Ascending aorta (tissue), 2 donors: ENCODE measurements around the gene UBN2. TPM values are rescaled to one million over a fixed set of nuclear protein-coding genes. Genes with fewer than 3 reads are reported as not detected.
"Not testable (repeated sequence)": the region's sequence is repeated elsewhere in the genome, so short reads cannot be mapped to it uniquely, and the experiment has no call there.

ENCODE experiments used
- DNase-seq, 2 donors: peaks; one replicate each; pipeline ENCODE4 v3.0.0-alpha.2; 2019; ENCODE audit warnings: low spot score in 2 of 2
- H3K27ac ChIP-seq, 2 donors: fragments of 200-600 bp; sonication (generic); one replicate each; pipeline ENCODE4 v1.5.1; 2016 to 2017; ENCODE audit warnings: mild to moderate bottlenecking in 1 of 2
- H3K27me3 ChIP-seq: fragments of 200-600 bp; sonication (generic); one replicate; pipeline ENCODE4 v1.5.1; 2017
- H3K36me3 ChIP-seq, 2 donors: fragments of 200-600 bp; sonication (generic); one replicate each; pipeline ENCODE4 v1.5.1; 2016
- H3K4me1 ChIP-seq, 2 donors: fragments of 200-600 bp; sonication (generic); one replicate each; pipeline ENCODE4 v1.5.1; 2016 to 2017; ENCODE audit warnings: mild to moderate bottlenecking in 1 of 2
- H3K4me3 ChIP-seq, 2 donors: fragments of 200-600 bp; sonication (generic); one replicate each; pipeline ENCODE4 v1.5.1; 2016 to 2017; ENCODE audit warnings: mild to moderate bottlenecking in 1 of 2
- H3K9me3 ChIP-seq, 2 donors: fragments of 200-600 bp; sonication (generic); one replicate each; pipeline ENCODE4 v1.5.1; 2016
- CTCF ChIP-seq, 3 experiments: fragments of 200-600 bp in 2 of 3; fragments of 450-650 bp in 1 of 3; sonication (generic) in 2 of 3; IDR thresholded peaks; one replicate each; pipeline ENCODE4 v1.5.1; 2016 to 2019; ENCODE audit warnings: antibody characterized with exemption in 3 of 3, mild to moderate bottlenecking in 1 of 3, moderate library complexity in 1 of 3
- intact Hi-C: fragments of 100-400 bp; cut with DNase I; formaldehyde crosslinking; loops from one replicate; pipeline ENCODE4 v1.15.1; 2023
- total RNA-seq: library from RNA; depleted of rRNA; stranded (reverse); fragments of >200 nt; gene quantifications from one replicate; pipeline ENCODE4 v1.1.0, GENCODE V29; 2016

The UBN2 gene
- total RNA-seq, 1 donor from 2014 or later = 3.7 TPM

DNA sequence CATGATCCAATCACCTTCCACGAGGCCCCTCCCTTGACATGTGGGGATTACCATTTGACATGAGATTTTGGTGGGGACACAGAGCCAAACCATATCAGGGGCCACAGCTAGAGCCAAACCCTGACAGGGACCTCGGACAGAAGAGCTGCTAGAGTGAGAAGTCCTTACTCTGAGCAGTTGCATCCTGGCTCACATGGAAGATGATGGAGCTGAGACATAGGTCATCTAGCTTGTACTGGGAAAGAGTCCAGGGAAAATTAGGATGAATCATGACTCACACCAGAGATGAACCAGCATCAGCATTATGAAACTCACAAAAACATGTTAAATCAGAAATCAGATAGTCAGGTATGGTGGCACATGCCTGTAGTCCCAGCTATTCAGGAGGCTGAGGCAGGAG, 97.3 kb downstream of the UBN2 start:
- no peak for TF ChIP-seq CTCF (IDR thresholded peaks at IDR 0.05)
- no peak overlapping the region for H3K4me3 ChIP-seq
- intact Hi-C loops = no loop called here
- no peaks in the 10 kb centered on the region for H3K4me1 ChIP-seq
- DNase-seq = no peak
- H3K36me3 ChIP-seq = no peaks in the 10 kb centered on the region
- no peaks in the 10 kb centered on the region for H3K27me3 ChIP-seq
- no peak overlapping the region for H3K27ac ChIP-seq
- no peaks in the 10 kb centered on the region for H3K9me3 ChIP-seq

DNA sequence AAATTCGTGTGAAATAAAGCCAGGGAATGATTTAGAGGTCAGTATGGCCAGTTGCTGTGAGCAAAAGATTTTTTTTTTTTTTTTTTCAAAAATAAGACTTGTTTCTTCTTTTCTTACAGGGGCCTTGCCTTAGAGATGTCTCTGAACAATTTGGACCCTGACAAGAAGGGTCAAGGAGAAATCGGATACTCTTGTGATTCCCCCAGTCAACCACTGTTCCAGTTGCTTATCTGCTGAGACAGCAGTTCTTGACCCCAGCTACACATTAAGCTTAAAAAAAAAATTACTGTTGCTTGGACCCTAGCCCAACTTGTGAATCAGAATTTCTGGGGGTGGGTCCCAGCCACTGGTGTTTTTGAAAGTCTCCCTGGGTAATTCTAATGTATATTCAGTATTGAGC, 98.1 kb downstream of the UBN2 start:
- H3K4me1 ChIP-seq = no peaks in the 10 kb centered on the region
- intact Hi-C loops = no loop called here
- H3K27me3 ChIP-seq = no peaks in the 10 kb centered on the region
- no peaks in the 10 kb centered on the region for H3K9me3 ChIP-seq
- DNase-seq = no peak
- H3K4me3 ChIP-seq = no peak overlapping the region
- no peak for TF ChIP-seq CTCF (IDR thresholded peaks at IDR 0.05)
- H3K36me3 ChIP-seq = no peaks in the 10 kb centered on the region
- no peak overlapping the region for H3K27ac ChIP-seq

GRCh38 chr7:139330333-139331030, 99.4 kb downstream of the UBN2 start:
- Histone ChIP-seq H3K4me3 (no peak overlapping the region), H3K4me1 (no peaks in the 10 kb centered on the region), H3K36me3 (no peaks in the 10 kb centered on the region), H3K9me3 (no peaks in the 10 kb centered on the region), H3K27ac (no peak overlapping the region), H3K27me3 (no peaks in the 10 kb centered on the region)
- no peak for TF ChIP-seq CTCF (IDR thresholded peaks at IDR 0.05)
- intact Hi-C loops = no loop called here
- DNase-seq = no peak

- no peak for TF ChIP-seq CTCF (IDR thresholded peaks at IDR 0.05)
- Histone ChIP-seq H3K27ac (no peak overlapping the region), H3K9me3 (no peaks in the 10 kb centered on the region), H3K4me3 (no peak overlapping the region), H3K36me3 (no peaks in the 10 kb centered on the region), H3K27me3 (no peaks in the 10 kb centered on the region), H3K4me1 (no peaks in the 10 kb centered on the region)
- intact Hi-C loops = no loop called here
- no peak for DNase-seq
These were observed 101.8 kb downstream of the UBN2 start for GRCh38 chr7:139332697-139333359.

DNA sequence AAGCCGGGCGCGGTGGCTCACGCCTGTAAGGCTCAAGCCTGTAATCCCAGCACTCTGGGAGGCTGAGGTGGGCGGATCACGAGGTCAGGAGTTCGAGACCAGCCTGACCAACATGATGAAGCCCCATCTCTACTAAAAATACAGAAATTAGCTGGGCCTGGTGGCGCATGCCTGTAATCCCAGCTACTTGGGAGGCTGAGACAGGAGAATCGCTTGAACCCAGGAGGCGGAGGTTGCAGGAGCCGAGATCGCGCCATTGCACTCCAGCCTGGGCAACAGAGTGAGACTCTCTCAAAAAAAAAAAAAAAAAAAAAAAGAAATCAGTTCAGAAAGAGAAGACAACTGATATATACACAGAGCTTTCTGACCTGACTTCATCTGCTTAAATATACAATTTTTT, 102.4 kb downstream of the UBN2 start:
- H3K27ac ChIP-seq, H3K4me3 ChIP-seq, intact Hi-C loops, H3K27me3 ChIP-seq, H3K36me3 ChIP-seq, H3K9me3 ChIP-seq, DNase-seq, H3K4me1 ChIP-seq: not testable (repeated sequence)

DNA sequence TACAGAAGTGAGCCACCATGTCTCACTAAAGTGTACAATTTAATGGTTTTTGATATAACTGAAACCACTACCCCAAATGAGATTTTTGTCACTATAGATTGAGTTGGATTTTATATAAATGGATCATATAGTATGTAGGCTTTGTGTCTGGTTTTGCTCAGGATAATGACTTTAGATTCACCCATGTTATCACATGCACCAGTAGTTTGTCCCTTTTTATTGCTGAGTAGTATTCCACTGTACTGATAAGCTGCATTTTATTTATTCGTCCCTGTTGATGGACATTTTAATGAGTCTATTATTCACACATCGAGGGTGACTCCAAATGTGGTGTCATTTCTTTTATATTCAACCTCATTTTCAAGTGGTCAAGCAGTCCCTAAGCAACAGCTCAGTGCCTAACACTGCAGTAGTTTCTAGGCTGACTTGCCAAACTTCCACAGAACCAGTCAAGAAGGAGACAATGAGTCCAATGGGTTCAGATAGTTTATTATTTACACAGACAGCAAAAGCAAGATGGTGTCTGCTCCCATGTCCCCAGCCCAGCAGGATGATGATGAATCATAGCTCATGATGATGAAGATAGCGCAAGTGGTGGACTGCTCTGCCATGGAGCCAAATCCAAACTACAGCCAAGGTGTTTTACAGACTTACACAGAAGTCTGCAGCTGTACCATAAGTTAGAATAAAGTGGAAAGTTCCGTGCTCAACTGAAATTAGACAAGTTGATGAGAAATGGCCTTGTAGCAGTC, 103.5 kb downstream of the UBN2 start:
- Histone ChIP-seq H3K4me1 (no peaks in the 10 kb centered on the region), H3K9me3 (peaks cover 0 to 1% of the 10 kb centered on the region in 2 donors), H3K27ac (no peak overlapping the region), H3K27me3 (no peaks in the 10 kb centered on the region), H3K36me3 (no peaks in the 10 kb centered on the region), H3K4me3 (no peak overlapping the region)
- TF ChIP-seq CTCF (IDR thresholded peaks at IDR 0.05) = no peak
- no peak for DNase-seq
- intact Hi-C loops = no loop called here
